Measurements from ENCODE around the gene ELMO1.
A peak's percentile ranks its signal among the peaks of the same experiment; 100 is the strongest.

DNA sequence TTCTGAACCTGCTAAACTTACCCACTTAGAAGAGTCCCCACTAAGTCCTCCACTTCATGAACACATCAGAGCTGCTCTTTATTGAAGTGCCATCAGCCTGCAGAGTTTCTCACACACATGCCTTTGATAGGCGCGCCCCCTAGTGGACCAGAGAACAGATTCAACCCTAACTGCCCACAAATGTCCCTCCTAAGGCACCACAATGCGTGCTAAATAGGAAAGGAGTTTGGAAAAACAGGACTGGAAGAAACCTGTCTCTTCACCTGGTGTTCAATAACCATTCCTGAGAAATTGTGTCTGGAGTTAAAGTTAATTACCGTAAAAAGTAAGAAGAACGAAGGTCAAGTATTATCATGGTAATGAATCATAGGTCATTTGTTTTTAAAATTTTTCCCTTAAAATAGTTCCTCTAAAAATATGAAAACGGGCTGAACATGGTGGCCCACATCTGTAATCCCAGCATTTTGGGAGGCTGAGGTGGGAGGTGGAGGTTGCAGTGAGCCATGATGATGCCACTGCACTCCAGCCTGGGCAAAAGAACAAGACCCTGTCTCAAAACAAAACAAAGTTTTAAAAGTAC lies 249.7 kb downstream of the ELMO1 start:
- no peak for TF ChIP-seq POLR2AphosphoS5 (IDR thresholded peaks at IDR 0.05)
- no peak for TF ChIP-seq POLR2A (IDR thresholded peaks at IDR 0.05)
- TF ChIP-seq CTCF (IDR thresholded peaks at IDR 0.05): peak; percentile 83 to 90 (median 84)

Measured in transverse colon (tissue), 4 donors.